ENCODE results near the gene CENPE.

Gene CENPE

GRCh38 chr4:103156106-103156505, 42.0 kb downstream of the CENPE start:
- peak; percentile 16 for FAIRE-seq
- DNase-seq (ENCODE audit: insufficient read length, low spot score) = no peak
- TF ChIP-seq, protein P1, sequence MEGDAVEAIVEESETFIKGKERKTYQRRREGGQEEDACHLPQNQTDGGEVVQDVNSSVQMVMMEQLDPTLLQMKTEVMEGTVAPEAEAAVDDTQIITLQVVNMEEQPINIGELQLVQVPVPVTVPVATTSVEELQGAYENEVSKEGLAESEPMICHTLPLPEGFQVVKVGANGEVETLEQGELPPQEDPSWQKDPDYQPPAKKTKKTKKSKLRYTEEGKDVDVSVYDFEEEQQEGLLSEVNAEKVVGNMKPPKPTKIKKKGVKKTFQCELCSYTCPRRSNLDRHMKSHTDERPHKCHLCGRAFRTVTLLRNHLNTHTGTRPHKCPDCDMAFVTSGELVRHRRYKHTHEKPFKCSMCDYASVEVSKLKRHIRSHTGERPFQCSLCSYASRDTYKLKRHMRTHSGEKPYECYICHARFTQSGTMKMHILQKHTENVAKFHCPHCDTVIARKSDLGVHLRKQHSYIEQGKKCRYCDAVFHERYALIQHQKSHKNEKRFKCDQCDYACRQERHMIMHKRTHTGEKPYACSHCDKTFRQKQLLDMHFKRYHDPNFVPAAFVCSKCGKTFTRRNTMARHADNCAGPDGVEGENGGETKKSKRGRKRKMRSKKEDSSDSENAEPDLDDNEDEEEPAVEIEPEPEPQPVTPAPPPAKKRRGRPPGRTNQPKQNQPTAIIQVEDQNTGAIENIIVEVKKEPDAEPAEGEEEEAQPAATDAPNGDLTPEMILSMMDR (IDR thresholded peaks at IDR 0.05; ENCODE audit: insufficient read depth, missing control alignments) = no peak

DNA sequence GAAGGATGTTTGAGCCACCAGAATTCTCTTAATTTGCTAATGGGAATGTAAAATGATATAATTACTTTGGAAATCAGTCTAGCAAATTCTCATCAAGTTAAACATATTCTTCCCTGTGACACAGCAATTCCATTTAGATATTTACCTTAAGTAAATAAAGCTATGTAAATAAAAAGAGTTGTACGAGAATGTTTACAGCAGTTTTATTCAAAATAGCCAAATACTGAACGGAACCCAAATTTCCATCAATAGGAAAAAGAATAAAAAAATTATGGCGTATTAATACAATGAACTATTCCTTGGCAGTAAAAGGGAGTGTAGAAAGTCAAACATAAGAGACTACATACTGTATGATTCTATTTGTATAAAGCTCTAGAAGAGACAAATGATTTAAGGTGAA, 45.8 kb downstream of the CENPE start:
- TF ChIP-seq, protein P1 (IDR thresholded peaks at IDR 0.05; ENCODE audit: insufficient read depth, missing control alignments) = no peak
- FAIRE-seq (no peak), DNase-seq (ENCODE audit: insufficient read length, low spot score) (no peak)

DNA sequence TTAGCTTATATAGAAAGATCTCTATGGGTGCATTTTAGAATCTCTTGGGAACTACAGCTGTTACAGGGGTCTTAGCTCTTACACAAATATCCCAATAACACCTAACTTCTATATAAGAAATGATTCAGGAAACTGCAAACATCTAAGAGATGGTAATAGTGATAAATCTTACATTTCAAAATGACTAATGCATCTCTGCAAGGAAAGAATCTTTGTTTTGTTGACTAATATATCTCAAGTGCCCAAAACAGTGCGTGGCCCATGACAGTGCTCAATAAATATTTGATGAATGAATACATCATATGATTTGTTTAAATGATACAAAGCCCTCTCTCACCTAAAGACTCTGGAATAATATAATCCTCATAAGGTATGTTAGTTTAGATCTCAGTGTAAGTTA, 47.5 kb downstream of the CENPE start:
- FAIRE-seq (no peak), DNase-seq (ENCODE audit: insufficient read length, low spot score) (no peak)
- TF ChIP-seq, protein P1 (IDR thresholded peaks at IDR 0.05; ENCODE audit: insufficient read depth, missing control alignments) = no peak

DNA sequence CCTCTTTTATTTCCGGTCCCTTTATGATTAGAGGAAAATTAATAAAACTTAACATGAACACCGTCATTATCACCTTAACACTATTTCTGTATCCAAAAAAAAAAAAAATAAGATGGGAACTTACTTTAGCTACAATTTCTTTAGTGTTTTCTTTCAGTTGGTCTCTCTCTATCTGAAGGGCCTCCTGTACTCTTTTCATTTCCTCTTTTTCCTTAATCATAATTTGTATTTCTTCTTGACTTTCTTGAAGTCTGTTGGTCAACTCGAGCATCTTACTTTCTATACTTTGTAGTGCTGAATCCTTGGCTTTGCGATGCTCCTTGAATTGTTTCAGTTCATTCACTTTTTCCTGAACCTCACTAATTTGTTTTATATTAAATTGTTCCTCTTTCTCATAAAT, 53.2 kb downstream of the CENPE start:
- no peak for DNase-seq (ENCODE audit: insufficient read length, low spot score)
- no peak for FAIRE-seq
- TF ChIP-seq, protein P1 (IDR thresholded peaks at IDR 0.05; ENCODE audit: insufficient read depth, missing control alignments) = no peak

GRCh38 chr4:103137446-103137827, 60.7 kb downstream of the CENPE start:
- FAIRE-seq (no peak), DNase-seq (ENCODE audit: insufficient read length, low spot score) (no peak)
- TF ChIP-seq, protein P1 (IDR thresholded peaks at IDR 0.05; ENCODE audit: insufficient read depth, missing control alignments) = no peak

DNA sequence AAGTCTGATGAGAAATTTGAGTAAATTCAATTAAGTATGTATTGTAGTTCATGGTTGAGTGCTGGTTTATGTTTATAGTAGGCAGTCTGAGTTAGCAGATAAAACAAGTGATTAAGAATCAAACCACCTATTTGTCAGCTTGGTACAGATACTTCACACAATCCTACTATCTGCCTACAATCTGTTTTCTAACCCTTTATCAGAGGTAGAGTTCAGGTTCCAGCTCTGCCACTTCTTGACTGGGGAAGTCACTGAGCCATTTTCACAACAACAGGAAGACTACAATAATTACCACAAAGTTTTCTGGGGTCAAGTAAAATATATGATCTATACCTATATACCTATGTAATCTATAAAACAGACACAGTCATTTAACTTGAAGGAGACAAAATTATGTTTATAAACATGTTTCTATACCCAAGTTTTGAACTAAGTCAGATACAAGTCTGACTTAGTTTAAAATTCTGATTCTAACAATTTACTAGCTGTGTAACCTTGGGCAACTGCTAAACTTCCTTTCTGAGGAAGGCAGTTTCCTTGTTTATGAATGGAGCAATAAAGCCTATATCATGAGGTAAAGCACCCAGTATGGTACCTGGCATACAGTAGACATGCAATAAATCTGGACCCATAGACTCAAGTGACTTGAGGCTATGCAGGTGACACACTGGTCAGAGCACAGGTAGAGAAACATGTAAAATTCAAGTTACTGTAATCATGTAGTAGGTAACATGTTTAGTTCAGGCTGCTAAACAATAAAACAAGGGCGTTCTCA, 61.3 kb downstream of the CENPE start:
- FAIRE-seq (no peak), DNase-seq (ENCODE audit: insufficient read length, low spot score) (no peak)
- TF ChIP-seq, protein P1 (IDR thresholded peaks at IDR 0.05; ENCODE audit: insufficient read depth, missing control alignments) = no peak

DNA sequence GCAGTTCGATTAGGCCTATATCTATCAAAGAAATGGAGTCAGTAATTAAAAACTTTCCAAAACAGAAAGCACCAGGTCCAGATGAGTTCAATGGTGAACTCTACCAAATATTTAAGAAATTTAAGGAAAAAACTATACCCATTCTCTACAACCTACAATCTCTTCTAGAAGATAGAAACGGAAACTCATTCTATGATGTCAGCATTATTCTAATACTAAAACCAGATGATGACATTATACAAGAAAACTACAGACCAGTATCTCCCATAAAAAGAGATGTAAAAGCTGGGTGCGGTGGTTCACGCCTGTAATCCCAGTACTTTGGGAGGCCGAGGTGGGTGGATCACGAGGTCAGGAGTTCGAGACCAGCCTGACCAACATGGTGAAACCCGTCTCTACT, 69.0 kb downstream of the CENPE start:
- TF ChIP-seq, protein P1 (IDR thresholded peaks at IDR 0.05; ENCODE audit: insufficient read depth, missing control alignments) = no peak
- FAIRE-seq (no peak), DNase-seq (ENCODE audit: insufficient read length, low spot score) (no peak)

All from D721Med (cell line).